GM23338 (cell line): Measurements from ENCODE around the gene UQCR11. TPM values are rescaled to one million over a fixed set of nuclear protein-coding genes. Genes with fewer than 3 reads are reported as not detected.
A peak's percentile ranks its signal among the peaks of the same experiment; 100 is the strongest.

ENCODE experiments used
- ATAC-seq: fragments of 200-7000 bp; cut with Tn5 transposase; 3 replicates; pipeline ENCODE4 v1.9.1; 2020
- DNase-seq: peaks from one replicate; pipeline ENCODE4 v3.0.0-alpha.2; 2015; ENCODE audit warnings: low spot score
- H2AFZ ChIP-seq: fragments of 200-600 bp; sonication (generic); 2 replicates; pipeline ENCODE4 v1.8.0; 2016; ENCODE audit warnings: antibody characterized with exemption, mild to moderate bottlenecking, moderate library complexity
- H3F3A ChIP-seq: fragments of 200-600 bp; sonication (generic); replicated peaks from 2 replicates; pipeline ENCODE4 v1.8.0; 2017; ENCODE audit warnings: antibody characterized with exemption, mixed run types, low read depth
- H3K27ac ChIP-seq: fragments of 200-600 bp; sonication (generic); 2 replicates; pipeline ENCODE4 v1.6.1; 2016; ENCODE audit warnings: low read depth
- H3K27me3 ChIP-seq: fragments of 200-600 bp; sonication (generic); 2 replicates; pipeline ENCODE4 v1.8.0; 2016; ENCODE audit warnings: mild to moderate bottlenecking, mixed run types, moderate library complexity; ENCODE audit not compliant: insufficient read depth
- H3K36me3 ChIP-seq: fragments of 200-600 bp; sonication (generic); 2 replicates; pipeline ENCODE4 v1.8.0; 2016; ENCODE audit warnings: mild to moderate bottlenecking; ENCODE audit not compliant: insufficient read depth
- H3K4me1 ChIP-seq: fragments of 200-600 bp; sonication (generic); 2 replicates; pipeline ENCODE4 v1.8.0; 2016; ENCODE audit warnings: mild to moderate bottlenecking, moderate library complexity; ENCODE audit not compliant: insufficient read depth
- H3K4me2 ChIP-seq: fragments of 200-600 bp; sonication (generic); 2 replicates; pipeline ENCODE4 v1.7.1; 2017; ENCODE audit warnings: mixed run types
- H3K4me3 ChIP-seq: fragments of 200-600 bp; sonication (generic); 2 replicates; pipeline ENCODE4 v1.6.1; 2016; ENCODE audit warnings: mixed run types
- H3K79me2 ChIP-seq: fragments of 200-600 bp; sonication (generic); replicated peaks from 2 replicates; pipeline ENCODE4 v1.8.0; 2017; ENCODE audit warnings: mild to moderate bottlenecking; ENCODE audit not compliant: insufficient read depth
- H3K9me2 ChIP-seq: fragments of 200-600 bp; sonication (generic); 2 replicates; pipeline ENCODE4 v1.8.0; 2017; ENCODE audit not compliant: insufficient read depth
- H4K20me1 ChIP-seq: fragments of 200-600 bp; sonication (generic); replicated peaks from 2 replicates; pipeline ENCODE4 v1.8.0; 2017; ENCODE audit warnings: mild to moderate bottlenecking; ENCODE audit not compliant: insufficient read depth
- H3K27ac Mint-ChIP-seq: 2 replicates; pipeline ENCODE4 v1.8.0; 2020; ENCODE audit warnings: inconsistent platforms, mild to moderate bottlenecking, moderate library complexity, mixed read lengths
- H3K27me3 Mint-ChIP-seq: 3 replicates; pipeline ENCODE4 v1.8.0; 2022; ENCODE audit warnings: low read depth, mild to moderate bottlenecking, moderate library complexity, mixed read lengths, inconsistent platforms; ENCODE audit not compliant: insufficient read depth, poor library complexity
- H3K36me3 Mint-ChIP-seq: 3 replicates; pipeline ENCODE4 v1.8.0; 2021; ENCODE audit warnings: low read depth, mild to moderate bottlenecking, inconsistent platforms, moderate library complexity, mixed read lengths
- H3K4me1 Mint-ChIP-seq: 3 replicates; pipeline ENCODE4 v1.8.0; 2020; ENCODE audit warnings: mild to moderate bottlenecking, inconsistent platforms, mixed read lengths
- H3K4me3 Mint-ChIP-seq: 3 replicates; pipeline ENCODE4 v1.8.0; 2021; ENCODE audit warnings: moderate library complexity, mild to moderate bottlenecking, inconsistent platforms, mixed read lengths
- H3K9me3 Mint-ChIP-seq: 3 replicates; pipeline ENCODE4 v1.8.0; 2020; ENCODE audit warnings: moderate library complexity, mild to moderate bottlenecking, inconsistent platforms, mixed read lengths
- CREB1 ChIP-seq: fragments of 250-450 bp; sonication (Bioruptor Pico); IDR thresholded peaks from 2 replicates; pipeline ENCODE4 v1.5.0; 2020; ENCODE audit warnings: low read depth, mild to moderate bottlenecking, moderate library complexity
- CTCF ChIP-seq, 2 experiments: fragments of 200-600 bp in 1 of 2; sonication (generic) in 1 of 2; conservative IDR thresholded peaks; 2 replicates each; pipeline versions ENCODE4 v1.5.1 to v1.6.1; 2016 to 2017; ENCODE audit warnings: antibody characterized with exemption in 2 of 2, low read depth in 2 of 2, mild to moderate bottlenecking in 2 of 2, moderate library complexity in 1 of 2
- EZH2 ChIP-seq: fragments of 200-600 bp; sonication (generic); IDR thresholded peaks from one replicate; pipeline ENCODE4 v1.8.0; 2017; ENCODE audit warnings: antibody characterized with exemption, mild to moderate bottlenecking, low read depth; ENCODE audit not compliant: unreplicated experiment
- EZH2phosphoT487 ChIP-seq: fragments of 200-600 bp; sonication (generic); IDR thresholded peaks from one replicate; pipeline ENCODE4 v1.8.1; 2018; ENCODE audit warnings: antibody characterized with exemption; ENCODE audit not compliant: unreplicated experiment
- ZNF114 ChIP-seq: fragments of 250-450 bp; sonication (Bioruptor Pico); IDR thresholded peaks from 2 replicates; pipeline ENCODE4 v1.5.0; 2020; ENCODE audit warnings: mild to moderate bottlenecking, moderate library complexity
- ZNF331 ChIP-seq: fragments of 250-450 bp; sonication (Bioruptor Pico); IDR thresholded peaks from 2 replicates; pipeline ENCODE4 v1.5.0; 2020; ENCODE audit warnings: low read depth, mild to moderate bottlenecking, moderate library complexity
- ZNF462 ChIP-seq: fragments of 250-450 bp; sonication (Bioruptor Pico); IDR thresholded peaks from 2 replicates; pipeline ENCODE4 v1.5.0; 2020; ENCODE audit warnings: mild to moderate bottlenecking, moderate library complexity
- polyA plus RNA-seq: library from polyadenylated mRNA; unstranded; fragments of >200 nt; fragmentation: Nextera tagmentation; extraction: Ambion mirVana; gene quantifications from 2 replicates; pipeline ENCODE4 v1.2.1, GENCODE V29; 2016
- total RNA-seq: library from RNA; depleted of rRNA; stranded (reverse); fragments of >200 nt; shearing (Covaris generic); gene quantifications from 2 replicates; pipeline ENCODE4 v1.2.3, GENCODE V29; 2014

Gene UQCR11
- total and polyA plus RNA-seq, 2 experiments from 2014 or later, result 46.4 to 413 TPM

- Mint-ChIP-seq H3K27ac (peak overlapping the region; percentile 36; the same call in 1 of the 2 replicates), H3K4me3 (no peak overlapping the region), H3K9me3 (no peaks in the 10 kb centered on the region), H3K36me3 (peaks cover 53% of the 10 kb centered on the region), H3K4me1 (peaks cover 6% of the 10 kb centered on the region), H3K27me3 (peaks cover 21% of the 10 kb centered on the region)
- Histone ChIP-seq H3F3A (peaks cover 24% of the 10 kb centered on the region), H3K4me2 (no peak overlapping the region), H3K27ac (no peak overlapping the region; the same call in 1 of the 2 replicates), H3K27me3 (no peaks in the 10 kb centered on the region), H3K36me3 (no peaks in the 10 kb centered on the region), H3K79me2 (peaks cover 63% of the 10 kb centered on the region), H2AFZ (no peak overlapping the region), H4K20me1 (peaks cover 21% of the 10 kb centered on the region), H3K4me3 (no peak overlapping the region), H3K9me2 (no peaks in the 10 kb centered on the region), H3K4me1 (peaks cover 11% of the 10 kb centered on the region)
- DNase-seq, result no peak
- TF ChIP-seq ZNF331 (CRISPR knock-in tag), result no peak
- no peak for TF ChIP-seq EZH2
- no peak for ATAC-seq
These were observed 17.4 kb downstream of the UQCR11 start for GRCh38 chr19:1587872-1588271.

- H3K4me1 Mint-ChIP-seq, result no peaks in the 10 kb centered on the region; the same call in 1 of the 3 replicates
- Histone ChIP-seq H3K4me1 (no peaks in the 10 kb centered on the region; the same call in 1 of the 2 replicates), H3K27ac (no peak overlapping the region), H3K79me2 (peaks cover 45% of the 10 kb centered on the region), H3K36me3 (no peaks in the 10 kb centered on the region; the same call in 1 of the 2 replicates), H3K27me3 (no peaks in the 10 kb centered on the region), H4K20me1 (peaks cover 15% of the 10 kb centered on the region), H3F3A (peaks cover 6% of the 10 kb centered on the region; the same call in 1 of the 2 replicates), H3K4me2 (no peak overlapping the region), H3K4me3 (no peak overlapping the region), H3K9me2 (no peaks in the 10 kb centered on the region), H2AFZ (no peak overlapping the region)
- no peaks in the 10 kb centered on the region for H3K9me3 Mint-ChIP-seq
- H3K36me3 Mint-ChIP-seq, result peaks cover 64% of the 10 kb centered on the region
- H3K27me3 Mint-ChIP-seq, result peaks cover 8% of the 10 kb centered on the region
- DNase-seq (no peak), ATAC-seq (no peak)
- H3K4me3 Mint-ChIP-seq, result no peak overlapping the region
- H3K27ac Mint-ChIP-seq, result peak overlapping the region; percentile 73; the same call in 1 of the 2 replicates
- TF ChIP-seq ZNF462 (no peak), EZH2phosphoT487 (no peak), CREB1 (no peak), ZNF331 (CRISPR knock-in tag) (no peak), ZNF114 (CRISPR knock-in tag) (no peak), CTCF (conservative IDR thresholded peaks at IDR 0.05; ENCODE audit: low read depth in 2 of 2) (no peak)
These were observed 20.1 kb downstream of the UQCR11 start for GRCh38 chr19:1585243-1585580.
